Esophagus squamous epithelium (tissue), 4 donors: ENCODE data around the gene ATRAID.

Experiments used
- CTCF ChIP-seq, 6 experiments: fragments of 450-650 bp in 4 of 6; fragments of 200-600 bp in 2 of 6; sonication (generic) in 2 of 6; IDR thresholded peaks; one replicate each; pipeline ENCODE4 v1.5.1; 2016 to 2019; ENCODE audit warnings: antibody characterized with exemption in 6 of 6, mild to moderate bottlenecking in 4 of 6, moderate library complexity in 4 of 6
- POLR2A ChIP-seq, 4 donors: fragments of 450-650 bp; IDR thresholded peaks; one replicate each; pipeline ENCODE4 v1.6.1; 2017; ENCODE audit warnings: antibody characterized with exemption in 4 of 4, mild to moderate bottlenecking in 4 of 4, moderate library complexity in 3 of 4

- TF ChIP-seq POLR2A (IDR thresholded peaks at IDR 0.05) (no peak), CTCF (IDR thresholded peaks at IDR 0.05) (no peak)
Measured at GRCh38 chr2:27182346-27182745, 29.5 kb upstream of the ATRAID start.
